ENCODE results near the gene ZNF346.

DNA sequence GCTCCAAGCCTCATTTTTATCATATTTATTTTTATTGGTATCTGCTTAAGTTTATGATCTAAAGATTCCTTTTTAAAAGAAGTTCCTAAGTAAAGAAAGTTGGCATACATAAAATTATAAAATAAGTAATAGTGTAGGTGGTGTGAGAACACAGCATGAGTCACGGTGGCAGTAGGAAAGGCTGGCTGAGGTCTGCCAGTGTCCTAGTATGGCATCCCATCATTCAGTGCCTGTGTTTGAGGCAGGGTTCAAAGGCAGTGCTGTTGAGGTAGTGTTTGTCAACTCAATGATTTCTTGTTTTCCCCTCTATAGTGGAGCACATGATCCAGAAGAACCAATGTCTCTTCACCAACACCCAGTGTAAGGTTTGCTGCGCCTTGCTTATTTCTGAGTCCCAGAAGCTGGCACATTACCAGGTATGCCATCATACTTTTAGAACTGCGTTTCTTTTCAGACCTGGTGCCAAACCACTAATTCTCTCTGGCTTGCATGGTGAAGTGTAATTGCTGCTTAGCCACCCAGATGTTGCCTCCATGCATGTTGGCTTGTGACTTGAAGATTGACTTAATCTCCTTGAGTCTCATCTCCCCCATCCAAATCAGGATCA is 18.4 kb downstream of the ZNF346 start:
- TF ChIP-seq, protein P1, sequence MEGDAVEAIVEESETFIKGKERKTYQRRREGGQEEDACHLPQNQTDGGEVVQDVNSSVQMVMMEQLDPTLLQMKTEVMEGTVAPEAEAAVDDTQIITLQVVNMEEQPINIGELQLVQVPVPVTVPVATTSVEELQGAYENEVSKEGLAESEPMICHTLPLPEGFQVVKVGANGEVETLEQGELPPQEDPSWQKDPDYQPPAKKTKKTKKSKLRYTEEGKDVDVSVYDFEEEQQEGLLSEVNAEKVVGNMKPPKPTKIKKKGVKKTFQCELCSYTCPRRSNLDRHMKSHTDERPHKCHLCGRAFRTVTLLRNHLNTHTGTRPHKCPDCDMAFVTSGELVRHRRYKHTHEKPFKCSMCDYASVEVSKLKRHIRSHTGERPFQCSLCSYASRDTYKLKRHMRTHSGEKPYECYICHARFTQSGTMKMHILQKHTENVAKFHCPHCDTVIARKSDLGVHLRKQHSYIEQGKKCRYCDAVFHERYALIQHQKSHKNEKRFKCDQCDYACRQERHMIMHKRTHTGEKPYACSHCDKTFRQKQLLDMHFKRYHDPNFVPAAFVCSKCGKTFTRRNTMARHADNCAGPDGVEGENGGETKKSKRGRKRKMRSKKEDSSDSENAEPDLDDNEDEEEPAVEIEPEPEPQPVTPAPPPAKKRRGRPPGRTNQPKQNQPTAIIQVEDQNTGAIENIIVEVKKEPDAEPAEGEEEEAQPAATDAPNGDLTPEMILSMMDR (IDR thresholded peaks at IDR 0.05 in 2 of 3, conservative IDR thresholded peaks at IDR 0.05 in 1 of 3; ENCODE audit: control insufficient read depth in 2 of 3, extremely low read depth in 1 of 3, insufficient read depth in 1 of 3, low read depth in 3 of 3, low read length in 3 of 3): no peak
- no peak for TF ChIP-seq HCFC1 (IDR thresholded peaks at IDR 0.05; ENCODE audit: low read length)
- no peak for TF ChIP-seq TCF12 (IDR thresholded peaks at IDR 0.05; ENCODE audit: low read depth, low read length)
- TF ChIP-seq TARDBP (IDR thresholded peaks at IDR 0.05; ENCODE audit: borderline replicate concordance): no peak
- TF ChIP-seq TAF1 (IDR thresholded peaks at IDR 0.05; ENCODE audit: borderline replicate concordance, low read depth, low read length): no peak
- TF ChIP-seq HDAC6 (IDR thresholded peaks at IDR 0.05; ENCODE audit: unreplicated experiment): no peak
- no peak for TF ChIP-seq SIX5 (IDR thresholded peaks at IDR 0.05; ENCODE audit: low read depth, low read length, severe bottlenecking)
- TF ChIP-seq, protein P2, sequence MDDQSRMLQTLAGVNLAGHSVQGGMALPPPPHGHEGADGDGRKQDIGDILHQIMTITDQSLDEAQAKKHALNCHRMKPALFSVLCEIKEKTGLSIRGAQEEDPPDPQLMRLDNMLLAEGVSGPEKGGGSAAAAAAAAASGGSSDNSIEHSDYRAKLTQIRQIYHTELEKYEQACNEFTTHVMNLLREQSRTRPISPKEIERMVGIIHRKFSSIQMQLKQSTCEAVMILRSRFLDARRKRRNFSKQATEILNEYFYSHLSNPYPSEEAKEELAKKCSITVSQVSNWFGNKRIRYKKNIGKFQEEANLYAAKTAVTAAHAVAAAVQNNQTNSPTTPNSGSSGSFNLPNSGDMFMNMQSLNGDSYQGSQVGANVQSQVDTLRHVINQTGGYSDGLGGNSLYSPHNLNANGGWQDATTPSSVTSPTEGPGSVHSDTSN (IDR thresholded peaks at IDR 0.05; ENCODE audit: insufficient replicate concordance, low read depth, low read length): no peak
- no peak for TF ChIP-seq POLR2A (IDR thresholded peaks at IDR 0.05; ENCODE audit: low read depth, low read length)
